WI38 (cell line): Measurements from ENCODE around the gene CTBP2.

ENCODE experiments used
- H3K4me3 ChIP-seq: 2 replicates; pipeline ENCODE4 v1.5.1; 2011; ENCODE audit warnings: low read depth, mild to moderate bottlenecking, control low read depth, low read length
- TF ChIP-seq, protein P1 (sequence below): IDR thresholded peaks from 2 replicates; pipeline ENCODE4 v1.5.1; 2012; ENCODE audit warnings: low read depth, mild to moderate bottlenecking, control low read depth, low read length

Gene CTBP2

DNA sequence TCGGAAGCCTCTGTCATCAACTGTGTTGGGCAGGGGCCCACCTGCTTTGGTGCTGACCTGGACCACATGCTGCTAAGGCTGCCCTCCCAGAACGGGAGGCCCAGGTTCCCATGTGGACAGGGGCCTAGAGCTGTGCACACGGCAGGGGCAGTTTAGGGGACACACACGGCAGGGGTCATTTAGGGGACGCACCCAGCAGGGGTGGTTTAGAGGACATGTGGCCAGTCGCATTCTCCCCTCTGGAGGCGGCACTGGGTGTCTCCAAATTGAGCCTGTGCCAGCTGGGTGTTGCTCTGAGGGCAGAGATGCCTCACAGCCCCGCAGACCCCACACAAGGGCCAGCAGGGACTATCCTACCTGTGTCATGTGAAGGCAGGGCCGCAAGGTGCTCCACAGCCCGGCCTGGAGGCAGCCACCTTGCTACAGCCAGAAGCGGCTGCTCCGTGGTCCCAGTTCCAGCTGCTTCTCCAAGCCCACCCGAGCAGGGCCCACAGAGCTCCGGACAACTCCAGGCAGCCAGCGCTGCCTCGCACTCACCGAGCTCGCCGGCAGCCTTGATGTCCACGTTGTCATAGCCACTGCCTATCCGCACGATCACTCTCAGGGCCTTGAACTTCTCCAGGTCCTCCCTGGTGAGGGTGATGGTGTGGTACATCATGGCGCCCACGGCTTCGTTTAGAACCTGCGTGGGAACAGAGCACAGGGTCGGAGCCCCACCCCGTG, 157.8 kb downstream of the CTBP2 start:
- TF ChIP-seq, protein P1, sequence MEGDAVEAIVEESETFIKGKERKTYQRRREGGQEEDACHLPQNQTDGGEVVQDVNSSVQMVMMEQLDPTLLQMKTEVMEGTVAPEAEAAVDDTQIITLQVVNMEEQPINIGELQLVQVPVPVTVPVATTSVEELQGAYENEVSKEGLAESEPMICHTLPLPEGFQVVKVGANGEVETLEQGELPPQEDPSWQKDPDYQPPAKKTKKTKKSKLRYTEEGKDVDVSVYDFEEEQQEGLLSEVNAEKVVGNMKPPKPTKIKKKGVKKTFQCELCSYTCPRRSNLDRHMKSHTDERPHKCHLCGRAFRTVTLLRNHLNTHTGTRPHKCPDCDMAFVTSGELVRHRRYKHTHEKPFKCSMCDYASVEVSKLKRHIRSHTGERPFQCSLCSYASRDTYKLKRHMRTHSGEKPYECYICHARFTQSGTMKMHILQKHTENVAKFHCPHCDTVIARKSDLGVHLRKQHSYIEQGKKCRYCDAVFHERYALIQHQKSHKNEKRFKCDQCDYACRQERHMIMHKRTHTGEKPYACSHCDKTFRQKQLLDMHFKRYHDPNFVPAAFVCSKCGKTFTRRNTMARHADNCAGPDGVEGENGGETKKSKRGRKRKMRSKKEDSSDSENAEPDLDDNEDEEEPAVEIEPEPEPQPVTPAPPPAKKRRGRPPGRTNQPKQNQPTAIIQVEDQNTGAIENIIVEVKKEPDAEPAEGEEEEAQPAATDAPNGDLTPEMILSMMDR: no peak
- no peak overlapping the region for H3K4me3 ChIP-seq

DNA sequence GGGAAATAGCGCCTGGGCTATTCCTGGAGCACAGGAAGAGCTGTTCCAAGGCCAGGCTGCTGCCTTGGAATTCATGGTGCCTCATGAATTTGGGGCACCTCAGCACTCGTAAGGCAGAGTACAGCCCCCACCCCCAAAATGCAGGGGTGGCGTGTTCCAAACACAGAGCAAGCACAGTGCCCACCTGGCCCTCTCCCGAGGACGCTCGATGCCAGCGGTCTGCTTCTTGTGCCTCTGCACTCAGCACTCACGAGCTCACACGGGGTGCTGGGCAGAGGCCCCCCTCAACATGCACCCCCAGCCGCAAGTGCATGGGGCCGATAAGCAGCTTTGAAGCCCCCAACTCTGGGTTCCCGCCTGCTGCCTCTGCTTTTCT, 158.3 kb downstream of the CTBP2 start:
- H3K4me3 ChIP-seq: no peak overlapping the region
- TF ChIP-seq, protein P1: no peak

DNA sequence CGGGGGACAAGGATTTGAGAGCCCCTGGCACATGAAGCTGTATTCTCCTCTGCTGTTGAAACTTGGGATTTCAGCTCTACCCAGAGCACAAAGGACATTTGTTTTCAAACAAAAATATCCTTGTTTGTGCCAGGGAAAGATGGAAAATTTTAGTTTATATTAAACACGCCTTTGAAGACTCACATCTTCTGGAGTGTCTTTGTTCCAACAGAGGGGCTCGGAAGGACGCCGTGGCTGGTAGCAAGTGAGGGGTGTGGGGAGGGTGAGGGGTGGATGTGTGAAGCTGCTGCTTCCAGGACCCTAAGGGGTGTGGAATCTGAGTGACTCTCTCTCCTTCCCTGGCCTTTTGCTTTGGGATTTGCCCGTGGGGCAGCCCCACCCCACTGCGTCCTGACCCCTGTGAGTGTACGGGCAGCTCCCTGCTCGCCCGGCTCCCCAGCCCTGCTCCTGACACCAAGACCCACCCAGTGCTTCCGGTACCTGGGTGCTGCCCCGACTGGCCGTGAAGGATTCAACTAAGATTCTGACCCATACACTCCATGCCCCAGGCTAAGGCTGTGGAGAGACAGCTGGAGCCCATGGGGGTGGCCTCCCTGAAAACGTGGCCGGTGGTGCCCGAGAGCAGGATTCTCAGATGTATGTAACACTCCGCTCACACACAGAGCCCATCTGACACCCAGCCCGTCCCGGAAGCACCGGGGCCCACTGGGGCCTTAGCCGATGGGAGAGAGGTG, 158.9 kb downstream of the CTBP2 start:
- TF ChIP-seq, protein P1: no peak
- H3K4me3 ChIP-seq: no peak overlapping the region

DNA sequence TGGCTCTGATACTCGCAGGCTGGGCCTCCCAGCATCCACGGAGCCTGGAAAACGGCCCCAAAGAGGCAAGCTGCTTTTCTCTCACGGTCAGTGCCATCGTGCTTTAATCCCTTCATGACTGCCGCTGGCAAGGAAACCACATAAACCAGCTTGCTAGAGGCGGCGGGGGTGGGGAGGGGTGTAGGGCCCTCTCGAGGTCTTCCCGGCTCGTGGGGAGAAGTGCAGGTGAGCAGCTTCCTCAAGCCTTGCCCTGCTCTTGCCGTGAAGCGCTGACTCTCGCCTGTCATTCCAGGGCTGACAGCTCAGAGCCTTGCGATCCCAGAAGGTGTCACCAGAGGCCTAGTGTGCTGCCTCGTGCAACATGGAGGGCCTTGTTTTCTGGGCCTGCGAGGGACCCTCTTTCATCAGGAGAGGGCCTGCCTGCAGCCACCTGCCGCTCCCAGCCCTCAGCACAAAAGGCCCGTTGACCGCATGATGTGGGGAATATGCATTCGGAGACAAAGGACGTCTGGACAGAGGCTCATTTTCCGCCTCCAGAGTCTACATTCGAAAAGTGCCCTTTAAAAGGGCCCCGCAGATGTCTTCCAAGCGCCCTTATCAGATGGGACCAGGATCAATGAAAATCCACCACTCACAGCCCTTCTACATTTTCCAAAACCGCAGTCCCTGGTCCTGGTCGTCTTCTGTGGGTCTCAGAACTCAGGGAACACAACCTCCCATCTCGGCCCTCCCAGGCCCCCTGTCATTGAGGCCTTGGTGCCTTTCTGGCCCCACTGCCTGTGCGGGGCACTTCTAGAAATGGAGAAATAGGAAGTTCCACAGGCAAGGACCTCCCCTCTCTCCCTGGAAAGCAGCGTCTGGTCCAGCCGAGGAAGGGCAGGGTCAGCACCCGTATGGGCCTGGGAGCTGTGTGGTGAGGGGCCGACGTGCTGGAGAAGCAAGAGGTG, 159.7 kb downstream of the CTBP2 start:
- no peak overlapping the region for H3K4me3 ChIP-seq
- TF ChIP-seq, protein P1: no peak; the same call in 1 of the 2 replicates

DNA sequence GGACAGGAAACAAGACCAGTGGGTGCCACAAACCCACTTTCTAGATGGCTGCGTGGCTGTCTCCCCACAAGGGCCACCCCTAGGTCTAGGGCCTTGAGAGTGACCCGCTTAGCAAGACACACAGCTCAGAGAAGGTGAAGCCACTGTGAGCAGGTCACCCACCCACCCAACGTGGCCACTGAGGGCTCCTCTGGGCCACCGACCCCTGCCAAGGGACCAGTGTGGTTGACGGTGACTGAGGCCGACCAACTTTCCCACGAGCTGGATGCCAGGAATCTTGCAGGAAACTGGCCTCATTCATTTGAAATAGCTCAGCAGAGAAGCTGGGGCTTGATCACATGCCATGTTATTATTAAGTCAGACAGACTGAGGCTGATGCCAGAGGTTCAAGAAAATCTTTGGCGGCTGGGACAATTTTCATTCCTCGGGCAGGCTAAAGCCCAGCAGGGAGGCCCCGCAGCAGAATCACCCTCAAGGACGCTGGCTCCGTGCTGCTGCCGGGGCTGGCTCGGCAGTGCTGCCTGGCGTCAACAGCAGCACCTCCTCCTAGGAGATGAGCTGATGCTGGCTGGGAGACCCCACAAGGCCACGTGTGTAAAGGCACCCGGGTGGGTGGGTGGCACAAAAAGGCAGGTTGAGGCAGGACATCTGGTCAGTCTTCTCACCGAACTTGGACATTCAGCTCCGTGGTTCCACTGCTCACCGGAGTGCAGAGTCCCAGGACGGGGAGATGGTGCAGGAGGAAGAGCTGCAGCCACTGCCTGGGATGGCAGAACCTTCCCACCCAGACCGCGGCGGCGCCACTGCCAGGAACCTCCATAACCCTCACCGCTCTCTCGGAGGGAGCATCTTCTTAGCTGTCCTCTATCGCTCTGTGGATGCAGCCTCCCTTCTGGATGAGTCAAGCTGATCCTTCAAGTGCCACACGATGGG, 160.7 kb downstream of the CTBP2 start:
- H3K4me3 ChIP-seq: no peak overlapping the region

DNA sequence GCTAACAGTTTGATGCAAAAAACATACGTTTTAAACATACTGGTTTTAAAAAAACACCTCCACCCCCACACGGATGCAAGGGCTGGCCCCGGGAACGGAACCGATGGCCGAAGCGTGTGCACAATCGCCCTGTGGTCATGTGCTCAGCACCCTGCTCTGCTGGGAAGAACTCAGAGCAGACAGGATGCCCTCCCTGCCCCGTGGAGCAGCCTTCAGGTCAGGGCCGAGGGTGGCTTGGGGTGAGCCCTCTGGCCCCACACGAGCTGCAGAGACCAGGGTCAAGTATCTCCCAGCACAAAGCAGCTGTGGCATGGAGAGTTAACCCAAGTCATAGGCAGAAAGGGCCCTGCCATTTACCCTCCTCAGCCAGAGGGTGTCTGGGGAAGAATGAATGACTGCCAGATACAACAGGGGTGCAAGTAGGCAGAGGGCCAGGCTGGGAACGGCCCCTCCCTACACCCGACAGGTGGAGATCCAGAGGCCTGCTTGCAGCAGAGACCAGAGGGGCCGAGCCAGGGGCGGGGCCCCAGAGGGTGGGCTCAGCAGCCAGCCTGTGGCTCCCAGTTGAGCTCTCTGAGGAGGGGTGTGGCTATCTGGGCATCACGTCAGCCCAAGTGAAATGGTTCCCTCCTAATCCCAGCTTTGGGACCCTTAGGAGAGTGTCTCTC, 161.6 kb downstream of the CTBP2 start:
- TF ChIP-seq, protein P1: no peak
- no peak overlapping the region for H3K4me3 ChIP-seq

More for the DNA sequence above, 160.7 kb downstream of the CTBP2 start:
- TF ChIP-seq, protein P1: no peak
